ENCODE results near the gene MYO15B.

Gene MYO15B

DNA sequence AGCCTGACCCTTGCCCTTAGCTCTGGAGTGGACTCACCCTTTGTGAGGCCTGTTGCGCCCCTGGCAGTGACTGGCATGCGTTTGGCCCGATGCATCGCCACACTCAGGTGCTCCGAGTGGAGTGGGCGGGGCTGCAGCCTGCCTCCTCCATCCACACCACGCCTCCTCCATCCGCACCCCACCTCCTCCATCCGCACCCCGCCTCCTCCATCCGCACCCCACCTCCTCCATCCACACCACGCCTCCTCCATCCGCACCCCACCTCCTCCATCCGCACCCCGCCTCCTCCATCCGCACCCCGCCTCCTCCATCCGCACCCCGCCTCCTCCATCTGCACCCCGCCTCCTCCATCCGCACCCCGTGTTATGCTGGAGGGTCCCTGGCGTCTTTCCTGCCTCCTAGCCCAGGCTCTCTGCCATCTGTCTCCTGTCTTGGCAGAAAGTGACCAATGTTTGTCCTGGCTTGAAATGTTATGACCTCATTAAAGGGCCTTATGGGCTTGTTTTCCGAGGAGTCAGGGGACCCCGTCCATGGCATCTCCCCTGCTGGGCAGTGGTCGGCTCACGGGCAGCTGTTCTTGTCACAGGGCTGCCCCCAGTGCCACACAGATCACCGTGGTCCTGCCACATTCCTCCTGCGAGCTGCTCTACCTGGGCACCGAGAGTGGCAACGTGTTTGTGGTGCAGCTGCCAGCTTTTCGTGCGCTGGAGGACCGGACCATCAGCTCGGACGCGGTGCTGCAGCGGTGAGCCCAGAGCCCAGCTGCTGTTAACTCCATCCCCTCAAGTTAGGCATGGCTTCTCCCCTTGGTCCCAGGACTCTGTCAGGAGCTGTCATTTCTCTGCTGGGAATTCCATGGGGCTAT is 28.7 kb upstream of the MYO15B start:
- DNase-seq: no peak

DNA sequence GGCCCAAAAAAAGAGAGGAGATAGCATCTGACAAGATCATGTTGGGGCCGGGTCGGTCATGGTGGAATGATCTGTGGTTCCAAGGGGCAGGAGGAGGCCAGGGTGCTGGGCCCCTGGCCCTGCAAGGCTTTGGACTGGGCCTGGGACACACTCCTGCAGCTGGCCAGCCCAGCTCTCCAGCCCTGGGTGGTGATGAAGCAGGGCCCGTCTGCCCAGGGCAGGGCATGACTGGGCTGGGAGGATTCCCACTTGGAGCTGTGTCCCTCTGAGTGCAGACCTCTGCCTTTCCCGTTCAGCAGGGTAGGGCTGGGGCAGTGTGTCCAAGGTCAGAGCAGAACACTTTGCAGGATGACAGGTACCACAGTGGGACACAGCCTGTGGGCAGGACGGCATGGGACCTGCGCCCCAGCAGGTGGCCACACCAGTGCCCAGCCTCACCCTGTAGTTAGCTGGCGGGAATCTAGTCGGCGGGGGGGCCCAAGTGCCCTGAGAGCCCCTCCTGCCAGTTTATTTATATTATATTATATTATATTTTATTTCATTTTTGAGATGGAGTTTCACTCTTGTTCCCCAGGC is 27.6 kb upstream of the MYO15B start:
- no peak for DNase-seq

DNA sequence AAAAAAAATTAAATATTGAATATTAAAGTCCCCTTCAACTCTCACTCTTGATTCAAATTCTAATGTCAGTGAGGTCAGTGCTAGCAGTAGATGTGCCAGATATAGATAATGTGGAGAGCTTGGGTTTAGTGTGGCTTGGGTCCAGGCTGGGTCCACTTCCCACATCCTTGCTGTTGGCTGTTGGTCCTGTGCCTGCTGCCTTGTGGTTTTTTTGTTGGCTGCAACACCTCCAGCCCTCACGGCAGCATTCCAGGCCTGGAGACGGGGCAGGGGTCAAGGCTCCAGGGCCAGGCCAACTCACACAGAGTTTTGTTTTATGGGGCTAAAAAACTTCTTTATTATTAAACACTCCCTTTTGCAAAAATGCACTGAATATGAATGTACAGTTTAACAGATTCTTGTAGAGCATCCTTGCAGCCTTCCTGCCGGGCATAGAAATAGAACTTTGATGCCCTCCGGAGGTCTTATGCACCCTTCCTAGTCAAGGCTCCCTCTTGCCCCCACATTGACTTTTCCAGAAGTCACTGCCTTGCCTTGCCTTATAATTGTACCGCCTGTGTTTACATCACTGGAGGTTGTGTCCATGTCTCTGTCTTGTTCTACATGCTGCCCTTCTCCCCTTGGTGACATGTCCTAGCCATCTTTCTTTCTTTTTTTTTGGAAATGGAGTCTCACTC is 25.5 kb upstream of the MYO15B start:
- no peak for DNase-seq

DNA sequence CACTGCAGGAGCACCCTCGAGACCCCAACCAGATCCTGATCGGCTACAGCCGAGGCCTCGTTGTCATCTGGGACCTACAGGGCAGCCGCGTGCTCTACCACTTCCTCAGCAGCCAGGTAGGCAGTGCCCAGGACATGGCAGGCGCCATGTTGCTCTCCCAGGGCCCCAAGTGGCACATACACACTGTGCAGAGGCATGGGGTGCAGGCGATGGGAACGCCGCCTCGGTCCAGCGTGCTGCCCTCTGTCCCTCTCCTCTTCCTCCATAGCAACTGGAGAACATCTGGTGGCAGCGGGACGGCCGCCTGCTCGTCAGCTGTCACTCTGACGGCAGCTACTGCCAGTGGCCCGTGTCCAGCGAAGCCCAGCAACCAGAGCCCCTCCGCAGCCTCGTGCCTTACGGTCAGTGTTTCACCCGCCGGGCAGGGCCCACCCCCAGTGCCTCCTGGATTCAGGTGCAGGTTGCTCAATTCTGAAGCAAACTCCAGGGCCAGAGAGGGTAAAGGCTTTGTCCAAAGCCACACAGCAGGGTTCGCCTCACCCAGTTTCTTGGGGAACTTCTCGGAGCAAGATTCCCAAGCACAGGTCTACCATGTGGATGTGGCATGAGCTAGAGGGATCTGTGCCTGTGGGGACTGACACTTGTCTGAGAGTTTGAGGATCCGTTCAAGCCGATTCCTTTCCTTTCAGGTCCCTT is 24.4 kb upstream of the MYO15B start:
- no peak for DNase-seq

DNA sequence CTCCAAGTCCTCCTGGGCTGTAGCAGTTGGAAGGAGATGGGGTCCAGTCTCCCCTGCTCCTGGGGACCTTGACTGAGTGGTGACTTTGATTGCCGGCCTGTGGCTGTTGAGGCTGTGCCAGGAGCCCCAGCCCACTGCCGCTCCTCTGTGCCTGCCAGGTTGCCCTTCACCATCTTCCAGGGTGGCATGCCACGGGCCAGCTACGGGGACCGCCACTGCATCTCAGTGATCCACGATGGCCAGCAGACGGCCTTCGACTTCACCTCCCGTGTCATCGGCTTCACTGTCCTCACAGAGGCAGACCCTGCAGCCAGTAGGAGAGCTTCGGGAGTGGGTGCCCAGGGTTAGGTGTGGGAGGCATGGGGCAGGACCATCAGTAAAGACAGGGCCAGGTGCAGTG is 23.4 kb upstream of the MYO15B start:
- DNase-seq: no peak

DNA sequence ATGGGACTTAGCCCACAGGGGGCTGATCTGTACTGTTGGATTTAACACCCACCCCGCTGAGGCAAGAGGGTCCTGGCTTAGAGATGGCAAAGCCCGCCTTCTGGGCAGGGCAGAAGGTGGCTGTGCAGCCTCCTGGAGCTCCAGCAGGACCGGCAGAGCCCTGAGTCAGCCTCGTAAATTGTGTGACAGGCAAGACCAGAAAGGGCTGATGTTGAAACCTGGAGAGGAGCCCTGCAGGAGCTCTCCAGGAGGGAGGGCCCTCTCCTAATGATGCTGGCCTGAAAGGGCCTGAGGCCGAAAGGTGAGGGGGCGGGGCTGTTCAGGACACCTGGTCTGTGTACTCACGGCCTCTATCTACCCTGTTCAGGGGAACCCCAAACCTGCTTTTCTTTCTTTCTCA is 22.5 kb upstream of the MYO15B start:
- DNase-seq: no peak

DNA sequence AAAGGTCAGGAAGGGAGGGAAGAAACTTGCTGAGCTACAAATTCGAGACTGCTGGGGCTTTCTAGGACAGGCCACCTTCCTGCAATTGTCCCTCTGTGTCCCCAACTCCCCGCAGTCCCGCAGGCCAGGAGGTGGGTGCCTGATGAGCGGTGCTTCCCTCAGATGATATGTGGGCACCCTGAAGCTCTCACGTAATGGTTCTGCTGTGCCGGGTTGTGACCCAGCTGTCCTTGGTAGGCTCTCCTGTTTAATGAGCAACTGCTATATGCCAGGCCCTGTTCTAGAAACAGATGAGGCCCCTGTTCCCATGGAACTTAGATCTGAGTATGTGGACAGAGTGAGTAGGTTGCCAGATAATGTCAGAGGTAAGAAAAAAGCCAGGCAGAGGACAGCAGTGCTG is 22.0 kb upstream of the MYO15B start:
- DNase-seq: no peak

DNA sequence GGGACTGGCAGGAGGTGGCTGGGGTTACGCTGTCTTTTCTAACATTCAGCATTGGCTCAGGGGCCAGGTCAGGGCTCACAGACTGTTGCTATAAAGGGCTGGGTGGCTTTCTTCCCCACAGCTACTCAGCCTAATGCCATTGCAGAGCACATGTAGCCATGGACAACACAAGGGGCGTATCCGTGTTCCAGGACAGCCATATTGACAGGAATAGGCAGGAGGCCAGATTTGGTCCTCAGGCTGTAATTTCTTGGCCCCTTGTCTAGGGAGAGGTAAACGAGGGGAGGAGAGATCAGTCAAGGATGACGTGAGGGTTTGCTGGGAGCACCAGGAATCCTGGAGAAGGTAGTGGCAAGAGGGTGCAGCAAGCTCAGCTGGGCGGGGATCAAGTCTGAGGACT is 21.2 kb upstream of the MYO15B start:
- DNase-seq: no peak

DNA sequence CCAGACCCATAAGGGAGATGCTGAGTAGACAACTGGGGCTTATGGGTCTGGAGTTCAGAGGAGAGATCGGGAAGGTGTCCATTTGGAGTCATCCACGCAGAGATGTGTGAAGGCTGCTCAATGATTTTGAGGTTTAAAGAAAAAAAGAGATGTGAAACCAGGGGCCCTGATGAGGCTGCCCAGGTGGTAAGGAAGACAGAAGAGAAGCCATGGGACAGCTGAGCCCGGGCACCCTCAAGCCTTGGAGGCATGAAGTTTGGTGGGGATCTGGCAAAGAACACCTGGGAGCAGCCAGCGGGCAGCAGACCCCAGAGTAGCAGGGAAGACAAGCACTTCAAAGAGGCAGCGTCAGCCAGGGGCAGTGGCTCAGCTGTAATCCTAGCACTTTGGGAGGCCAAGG is 20.8 kb upstream of the MYO15B start:
- DNase-seq: no peak

DNA sequence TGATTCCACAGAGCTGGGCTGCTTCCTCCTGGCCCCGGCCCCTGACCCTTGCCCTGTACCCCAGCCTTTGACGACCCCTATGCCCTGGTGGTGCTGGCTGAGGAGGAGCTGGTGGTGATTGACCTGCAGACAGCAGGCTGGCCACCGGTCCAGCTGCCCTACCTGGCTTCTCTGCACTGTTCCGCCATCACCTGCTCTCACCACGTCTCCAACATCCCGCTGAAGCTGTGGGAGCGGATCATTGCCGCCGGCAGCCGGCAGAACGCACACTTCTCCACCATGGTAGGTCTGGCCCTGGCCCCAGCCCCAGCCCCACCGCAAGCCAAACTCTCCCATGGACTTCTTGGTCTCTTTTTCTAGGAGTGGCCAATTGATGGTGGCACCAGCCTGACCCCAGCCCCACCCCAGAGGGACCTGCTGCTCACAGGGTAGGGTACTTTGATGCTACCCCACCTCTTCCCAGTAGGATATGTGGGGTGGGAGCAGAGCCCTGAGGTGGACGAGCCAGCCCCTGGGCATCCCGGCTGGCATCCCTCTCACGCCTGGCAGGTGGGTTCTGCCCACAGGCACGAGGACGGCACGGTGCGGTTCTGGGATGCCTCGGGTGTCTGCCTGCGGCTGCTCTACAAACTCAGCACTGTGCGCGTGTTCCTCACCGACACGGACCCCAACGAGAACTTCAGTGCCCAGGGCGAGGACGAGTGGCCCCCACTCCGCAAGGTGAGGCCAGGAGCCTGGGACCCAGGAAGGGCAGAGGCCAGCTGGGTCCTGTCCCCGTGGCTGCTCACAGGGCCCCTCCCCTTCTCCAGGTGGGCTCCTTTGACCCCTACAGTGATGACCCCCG is 19.0 kb upstream of the MYO15B start:
- DNase-seq: no peak

DNA sequence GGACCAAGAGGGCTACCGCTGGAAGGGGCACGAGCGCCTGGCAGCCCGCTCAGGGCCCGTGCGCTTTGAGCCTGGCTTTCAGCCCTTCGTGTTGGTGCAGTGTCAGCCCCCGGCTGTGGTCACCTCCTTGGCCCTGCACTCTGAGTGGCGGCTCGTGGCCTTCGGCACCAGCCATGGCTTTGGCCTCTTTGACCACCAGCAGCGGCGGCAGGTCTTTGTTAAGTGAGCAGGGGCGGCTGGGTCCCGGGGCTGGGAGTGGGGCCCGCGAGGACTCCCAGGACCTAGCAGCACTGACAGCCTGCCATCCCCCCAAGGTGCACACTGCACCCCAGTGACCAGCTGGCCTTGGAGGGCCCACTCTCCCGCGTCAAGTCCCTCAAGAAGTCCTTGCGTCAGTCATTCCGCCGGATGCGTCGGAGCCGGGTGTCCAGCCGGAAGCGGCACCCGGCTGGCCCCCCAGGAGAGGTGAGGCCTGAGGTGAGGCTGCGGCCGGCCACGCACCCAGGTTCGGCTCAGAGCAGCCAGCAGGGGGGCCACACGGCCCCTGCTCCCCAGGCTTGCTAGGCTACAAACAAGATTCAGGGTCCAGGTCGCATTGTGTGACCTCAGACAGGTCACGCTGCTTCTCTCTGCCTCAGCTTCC is 17.4 kb upstream of the MYO15B start:
- DNase-seq: no peak

DNA sequence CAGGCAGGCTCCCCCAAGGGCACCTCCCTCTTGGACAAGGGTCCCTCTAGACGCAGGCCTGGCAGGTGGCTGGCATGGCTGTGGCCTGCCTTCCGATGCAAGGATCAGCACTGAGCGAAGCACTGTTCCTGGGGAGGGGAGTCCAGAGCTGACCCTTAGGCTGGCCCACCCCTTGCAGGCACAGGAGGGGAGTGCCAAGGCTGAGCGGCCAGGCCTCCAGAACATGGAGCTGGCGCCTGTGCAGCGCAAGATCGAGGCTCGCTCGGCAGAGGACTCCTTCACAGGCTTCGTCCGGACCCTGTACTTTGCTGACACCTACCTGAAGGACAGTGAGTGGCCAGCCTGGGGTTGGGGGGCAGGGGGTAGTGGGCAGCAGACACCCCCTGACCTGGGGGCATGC is 16.8 kb upstream of the MYO15B start:
- no peak for DNase-seq

DNA sequence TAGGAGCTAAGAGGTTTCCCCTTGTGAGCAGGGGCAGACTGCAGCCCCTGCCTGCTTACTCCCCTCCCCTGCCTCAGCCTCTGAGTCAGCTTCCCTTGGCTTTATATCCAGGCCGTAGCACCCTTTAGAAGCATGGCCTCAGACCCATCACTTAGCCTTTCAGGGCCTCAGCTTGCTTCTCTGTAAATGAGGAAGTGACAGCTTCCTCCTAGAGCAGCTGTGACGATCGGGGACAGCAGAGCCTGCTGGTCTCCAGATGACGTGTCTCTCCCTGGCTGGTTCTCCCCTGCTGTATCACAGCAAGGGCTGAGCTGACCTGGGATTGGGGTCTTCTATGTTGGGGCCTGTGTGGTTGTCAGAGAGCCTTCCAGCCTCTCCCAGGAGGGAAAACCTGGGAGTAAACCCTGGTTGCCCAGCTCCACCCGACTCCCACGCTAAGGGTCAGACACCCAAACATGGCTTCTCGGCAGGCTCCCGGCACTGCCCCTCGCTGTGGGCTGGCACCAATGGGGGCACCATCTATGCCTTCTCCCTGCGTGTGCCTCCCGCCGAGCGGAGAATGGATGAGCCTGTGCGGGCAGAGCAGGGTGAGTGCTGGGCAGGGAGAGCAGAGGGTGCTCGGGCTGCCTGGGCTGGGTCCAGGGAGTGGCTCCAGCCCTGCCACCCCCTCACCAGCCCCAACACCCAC is 16.3 kb upstream of the MYO15B start:
- no peak for DNase-seq

DNA sequence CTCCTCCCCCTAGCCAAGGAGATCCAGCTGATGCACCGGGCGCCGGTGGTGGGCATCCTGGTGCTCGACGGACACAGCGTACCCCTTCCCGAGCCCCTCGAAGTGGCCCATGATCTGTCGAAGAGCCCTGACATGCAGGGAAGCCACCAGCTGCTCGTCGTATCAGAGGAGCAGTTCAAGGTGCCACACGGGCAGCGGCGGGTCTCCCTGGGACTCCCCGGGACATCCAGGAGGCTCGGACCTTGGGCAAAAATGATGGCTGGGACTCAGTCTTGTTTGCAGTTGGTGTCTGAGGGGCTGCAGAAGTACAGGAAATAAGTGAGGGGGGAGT is 15.8 kb upstream of the MYO15B start:
- DNase-seq: no peak

DNA sequence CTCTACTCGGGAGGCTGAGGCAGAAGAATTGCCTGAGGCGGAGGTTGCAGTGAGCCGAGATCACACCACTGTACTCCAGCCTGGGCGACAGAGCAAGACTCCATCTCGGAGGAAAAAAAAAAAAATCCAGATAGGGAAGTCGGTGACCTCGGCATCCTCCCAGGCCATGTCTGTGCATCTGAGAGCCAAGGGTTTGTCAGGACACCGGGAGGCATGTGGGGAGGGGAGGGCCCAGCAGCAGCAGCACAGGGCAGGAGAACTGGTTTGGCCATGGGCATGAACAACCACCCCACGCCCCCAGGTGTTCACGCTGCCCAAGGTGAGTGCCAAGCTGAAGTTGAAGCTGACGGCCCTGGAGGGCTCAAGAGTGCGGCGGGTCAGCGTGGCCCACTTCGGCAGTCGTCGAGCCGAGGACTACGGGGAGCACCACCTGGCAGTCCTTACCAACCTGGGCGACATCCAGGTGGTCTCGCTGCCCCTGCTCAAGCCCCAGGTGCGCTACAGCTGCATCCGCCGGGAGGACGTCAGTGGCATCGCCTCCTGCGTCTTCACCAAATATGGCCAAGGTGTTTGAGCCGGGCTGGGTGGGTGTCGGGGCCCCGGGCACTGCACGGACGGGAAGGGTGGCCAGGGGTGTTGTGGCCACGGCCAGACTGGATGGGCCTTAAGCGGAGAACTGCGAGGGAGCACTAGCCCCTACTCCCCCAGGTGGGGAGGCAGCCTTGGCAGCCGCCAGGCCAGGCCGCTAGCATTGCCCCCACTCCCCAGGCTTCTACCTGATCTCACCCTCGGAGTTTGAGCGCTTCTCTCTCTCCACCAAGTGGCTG is 14.7 kb upstream of the MYO15B start:
- DNase-seq: no peak

DNA sequence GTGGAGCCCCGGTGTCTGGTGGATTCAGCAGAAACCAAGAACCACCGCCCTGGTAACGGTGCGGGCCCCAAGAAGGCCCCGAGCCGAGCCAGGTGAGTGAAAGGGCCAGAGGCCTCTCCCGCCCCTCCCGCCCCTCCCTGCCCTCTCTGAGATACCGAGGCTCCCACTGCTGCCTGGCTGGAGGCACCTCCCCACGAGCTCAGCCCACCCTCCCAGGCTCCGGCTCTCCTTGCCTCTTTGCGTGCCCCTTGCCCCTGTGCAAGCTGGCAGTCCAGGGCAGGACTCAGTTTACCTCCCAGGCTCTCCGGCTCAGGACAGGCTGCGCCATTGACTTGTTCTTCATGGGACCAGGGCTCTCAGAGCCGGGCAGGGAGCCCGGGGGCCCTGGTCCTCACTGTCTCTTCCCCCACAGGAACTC is 14.1 kb upstream of the MYO15B start:
- no peak for DNase-seq

DNA sequence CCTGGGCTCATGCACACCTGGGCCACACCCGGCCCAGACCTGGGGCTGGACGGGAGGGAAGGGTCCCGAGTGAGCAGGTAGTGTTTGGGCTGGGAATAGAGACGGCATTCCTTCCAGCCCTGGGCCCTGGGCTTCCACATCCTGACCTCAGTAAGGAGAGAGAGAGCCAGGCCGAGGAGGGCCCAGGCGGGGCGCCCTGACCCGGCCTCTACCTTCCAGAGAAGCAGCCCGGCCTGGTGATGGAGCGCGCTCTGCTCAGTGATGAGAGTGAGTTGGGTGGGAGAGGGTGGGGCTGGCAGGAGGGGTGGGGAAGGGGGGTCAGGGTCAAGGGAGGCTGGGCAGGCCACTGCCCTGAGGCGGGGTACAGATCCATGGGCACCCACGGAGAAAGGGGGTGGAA is 13.6 kb upstream of the MYO15B start:
- DNase-seq: no peak

DNA sequence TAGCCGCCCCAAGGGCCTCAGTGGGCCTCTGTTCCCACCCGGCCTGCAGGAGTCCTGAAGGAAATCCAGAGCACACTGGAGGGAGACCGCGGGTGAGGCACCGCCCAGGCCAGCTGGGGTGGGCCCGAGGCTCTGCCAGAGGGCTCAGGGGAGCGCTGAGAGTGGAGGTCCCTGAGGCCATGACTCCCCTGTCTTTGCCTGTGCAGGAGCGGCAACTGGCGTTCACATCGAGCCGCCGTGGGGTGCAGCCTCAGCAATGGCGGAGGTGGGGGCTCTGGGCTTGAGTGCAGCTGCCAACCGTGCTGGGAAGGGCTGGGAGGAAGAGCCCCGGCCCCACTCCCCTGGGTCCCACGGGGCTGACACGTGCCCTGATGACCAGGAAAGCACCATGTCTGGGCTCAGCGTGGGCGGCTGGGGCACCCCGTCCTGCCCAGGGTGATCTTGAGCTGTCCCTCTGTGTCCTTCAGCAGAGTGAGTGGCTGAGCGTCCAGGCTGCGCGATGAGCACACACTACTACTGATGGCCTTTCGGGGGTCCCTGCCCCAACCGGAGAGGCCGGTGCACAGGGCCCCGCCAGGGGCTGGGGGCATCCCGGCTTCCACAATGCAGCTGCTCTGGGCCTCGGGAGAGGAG is 13.1 kb upstream of the MYO15B start:
- DNase-seq: no peak

DNA sequence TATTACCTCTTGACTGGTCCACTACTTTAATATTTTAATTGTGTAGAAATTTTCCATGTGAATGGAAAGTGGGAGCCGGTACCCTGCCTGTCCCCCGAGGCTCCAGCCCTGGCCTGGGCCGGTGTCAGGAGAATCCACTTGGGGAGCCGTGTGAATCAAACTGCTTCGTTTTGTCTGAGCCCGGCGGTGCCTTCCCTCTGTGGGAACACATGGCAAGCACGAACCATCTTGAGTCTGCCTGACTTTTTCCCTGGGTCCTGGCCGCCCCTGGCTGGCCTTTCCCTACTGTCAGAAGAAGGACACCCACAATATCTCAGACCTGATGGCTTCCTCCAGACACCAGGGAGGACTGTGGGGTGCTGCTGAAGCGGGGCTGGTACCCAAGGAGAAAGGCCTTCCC is 12.4 kb upstream of the MYO15B start:
- DNase-seq: no peak

DNA sequence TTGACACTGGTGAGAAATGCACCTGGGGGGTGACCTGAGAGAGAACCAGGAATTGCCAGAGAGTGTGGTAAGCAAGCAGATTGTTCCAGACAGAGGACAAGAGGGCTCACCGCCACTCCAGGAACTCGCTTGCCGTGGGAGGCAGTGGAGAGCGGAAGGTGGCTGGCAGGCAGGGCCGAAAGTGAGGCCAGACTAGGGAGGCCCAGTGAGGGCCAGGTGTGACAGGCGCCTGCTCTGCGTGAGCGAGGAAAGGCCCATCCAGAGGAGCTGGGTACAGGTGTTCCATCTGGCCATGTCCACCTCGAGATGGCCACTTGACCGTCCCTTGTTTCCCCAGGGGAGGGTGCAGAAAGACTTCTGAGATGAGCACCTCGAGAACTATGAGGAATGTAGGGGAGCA is 11.9 kb upstream of the MYO15B start:
- DNase-seq: no peak
